K562 (cell line): ENCODE results near the gene PLD1. TPM values are rescaled to one million over a fixed set of nuclear protein-coding genes. Genes with fewer than 3 reads are reported as not detected.

Experiments
- BCL6 ChIP-seq: fragments of 250-450 bp; sonication (Bioruptor Pico); IDR thresholded peaks from 2 replicates; pipeline ENCODE4 v1.4.0; 2020
- CBFA2T2 ChIP-seq: fragments of 450-650 bp; conservative IDR thresholded peaks from 2 replicates; pipeline ENCODE4 v1.6.1; 2017; ENCODE audit warnings: mild to moderate bottlenecking
- CREM ChIP-seq: IDR thresholded peaks from 2 replicates; pipeline ENCODE4 v1.6.1; 2014; ENCODE audit warnings: antibody characterized with exemption, low read depth
- FOXK2 ChIP-seq, 2 experiments: fragments of 450-650 bp; IDR thresholded peaks in 1 of 2; conservative IDR thresholded peaks in 1 of 2; 2 replicates each; pipeline ENCODE4 v1.6.1; 2016; ENCODE audit warnings: low read depth in 2 of 2, mild to moderate bottlenecking in 1 of 2
- JUN ChIP-seq, 2 experiments: sonication (generic) in 1 of 2; formaldehyde crosslinking in 1 of 2; IDR thresholded peaks; 2 replicates each; pipeline versions ENCODE4 v1.6.1 to v1.8.0; 2012 to 2022; ENCODE audit warnings: borderline replicate concordance in 2 of 2, mild to moderate bottlenecking in 2 of 2, improper control_type of control experiment in 1 of 2, low read depth in 1 of 2, low read length in 1 of 2, missing genetic modification reagents in 1 of 2
- PTTG1 ChIP-seq: fragments of 450-650 bp; IDR thresholded peaks from 2 replicates; pipeline ENCODE4 v1.6.1; 2016; ENCODE audit warnings: low read depth, mild to moderate bottlenecking, missing genetic modification characterization, missing compliant biosample characterization
- SMARCA5 ChIP-seq: fragments of 450-650 bp; IDR thresholded peaks from 2 replicates; pipeline ENCODE4 v1.6.1; 2016
- ZNF695 ChIP-seq: fragments of 450-650 bp; formaldehyde crosslinking; IDR thresholded peaks from 2 replicates; pipeline ENCODE4 v1.4.0; 2020; ENCODE audit warnings: mild to moderate bottlenecking, moderate library complexity
- ZNF696 ChIP-seq: fragments of 250-450 bp; sonication (Bioruptor Pico); conservative IDR thresholded peaks from 2 replicates; pipeline ENCODE4 v1.4.0; 2020; ENCODE audit warnings: mild to moderate bottlenecking, moderate library complexity
- polyA plus RNA-seq, 8 experiments: library from polyadenylated mRNA; depleted of rRNA in 4 of 8; stranded (reverse) in 5 of 8; unstranded in 3 of 8; fragments of >200 nt; fragmentation: Nextera tagmentation in 2 of 8; fragmentation: Illumina TruSeq in 1 of 8; extraction: Ambion mirVana in 2 of 8; extraction: Trizol in 1 of 8; gene quantifications; 2 replicates each; pipeline versions ENCODE4 v1.2.1 to v1.2.3, GENCODE V29; 2011 to 2014; ENCODE audit warnings: inconsistent platforms in 1 of 8, missing spikeins in 1 of 8
- total RNA-seq, 7 experiments: library from RNA; depleted of rRNA in 6 of 7; stranded (reverse); fragments of >200 nt in 6 of 7; fragmentation: Illumina TruSeq in 2 of 7; extraction: Trizol in 2 of 7; gene quantifications; 2 replicates each; pipeline versions ENCODE4 v1.2.1 to v1.2.3, GENCODE V29; 2011 to 2021; ENCODE audit warnings: low replicate concordance in 1 of 7
- TF ChIP-seq, protein P1 (sequence below): fragments of 200-600 bp; sonication (generic); IDR thresholded peaks from one replicate; pipeline ENCODE4 v1.6.1; 2012; ENCODE audit warnings: mild to moderate bottlenecking, low read depth, low read length, inconsistent platforms
- TF ChIP-seq, protein P2 (sequence below): fragments of 250-450 bp; sonication (Bioruptor Pico); IDR thresholded peaks from 2 replicates; pipeline ENCODE4 v1.4.0; 2020

Gene PLD1
- total and polyA plus RNA-seq, 9 of the 15 experiments (the other 6 are each of a cell fraction or from before 2014, with no cell fraction given): 8.4 to 26.1 (median 18.6) TPM

DNA sequence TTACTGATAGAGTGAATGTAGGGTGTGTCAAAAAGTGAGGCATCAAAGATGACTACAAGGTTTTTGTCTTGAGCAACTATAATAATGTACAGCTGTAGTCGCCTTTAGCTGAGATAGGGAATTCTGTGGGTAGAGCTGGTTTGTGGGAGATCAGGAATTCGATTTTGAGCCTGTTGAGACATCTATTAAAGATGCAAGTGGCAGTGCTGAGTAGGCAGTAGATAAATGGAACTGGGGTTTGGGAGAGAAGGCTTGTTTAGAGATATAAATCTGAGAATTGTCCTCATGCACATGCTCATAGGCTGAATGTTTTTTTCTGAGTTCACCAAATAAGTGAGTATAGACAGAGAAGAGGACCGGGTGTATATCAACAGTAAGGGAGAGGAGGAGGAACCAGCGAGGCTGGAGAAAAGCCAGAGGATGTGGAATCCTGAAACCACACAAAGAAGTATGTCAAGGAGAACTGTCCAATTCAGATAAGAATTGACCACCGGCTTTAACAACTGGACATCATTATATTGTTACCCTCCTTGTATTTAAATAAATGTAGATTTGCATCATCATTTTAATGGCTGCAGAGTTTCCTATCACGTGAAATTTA is 204.0 kb downstream of the PLD1 start (continued):
- TF ChIP-seq, protein P1, sequence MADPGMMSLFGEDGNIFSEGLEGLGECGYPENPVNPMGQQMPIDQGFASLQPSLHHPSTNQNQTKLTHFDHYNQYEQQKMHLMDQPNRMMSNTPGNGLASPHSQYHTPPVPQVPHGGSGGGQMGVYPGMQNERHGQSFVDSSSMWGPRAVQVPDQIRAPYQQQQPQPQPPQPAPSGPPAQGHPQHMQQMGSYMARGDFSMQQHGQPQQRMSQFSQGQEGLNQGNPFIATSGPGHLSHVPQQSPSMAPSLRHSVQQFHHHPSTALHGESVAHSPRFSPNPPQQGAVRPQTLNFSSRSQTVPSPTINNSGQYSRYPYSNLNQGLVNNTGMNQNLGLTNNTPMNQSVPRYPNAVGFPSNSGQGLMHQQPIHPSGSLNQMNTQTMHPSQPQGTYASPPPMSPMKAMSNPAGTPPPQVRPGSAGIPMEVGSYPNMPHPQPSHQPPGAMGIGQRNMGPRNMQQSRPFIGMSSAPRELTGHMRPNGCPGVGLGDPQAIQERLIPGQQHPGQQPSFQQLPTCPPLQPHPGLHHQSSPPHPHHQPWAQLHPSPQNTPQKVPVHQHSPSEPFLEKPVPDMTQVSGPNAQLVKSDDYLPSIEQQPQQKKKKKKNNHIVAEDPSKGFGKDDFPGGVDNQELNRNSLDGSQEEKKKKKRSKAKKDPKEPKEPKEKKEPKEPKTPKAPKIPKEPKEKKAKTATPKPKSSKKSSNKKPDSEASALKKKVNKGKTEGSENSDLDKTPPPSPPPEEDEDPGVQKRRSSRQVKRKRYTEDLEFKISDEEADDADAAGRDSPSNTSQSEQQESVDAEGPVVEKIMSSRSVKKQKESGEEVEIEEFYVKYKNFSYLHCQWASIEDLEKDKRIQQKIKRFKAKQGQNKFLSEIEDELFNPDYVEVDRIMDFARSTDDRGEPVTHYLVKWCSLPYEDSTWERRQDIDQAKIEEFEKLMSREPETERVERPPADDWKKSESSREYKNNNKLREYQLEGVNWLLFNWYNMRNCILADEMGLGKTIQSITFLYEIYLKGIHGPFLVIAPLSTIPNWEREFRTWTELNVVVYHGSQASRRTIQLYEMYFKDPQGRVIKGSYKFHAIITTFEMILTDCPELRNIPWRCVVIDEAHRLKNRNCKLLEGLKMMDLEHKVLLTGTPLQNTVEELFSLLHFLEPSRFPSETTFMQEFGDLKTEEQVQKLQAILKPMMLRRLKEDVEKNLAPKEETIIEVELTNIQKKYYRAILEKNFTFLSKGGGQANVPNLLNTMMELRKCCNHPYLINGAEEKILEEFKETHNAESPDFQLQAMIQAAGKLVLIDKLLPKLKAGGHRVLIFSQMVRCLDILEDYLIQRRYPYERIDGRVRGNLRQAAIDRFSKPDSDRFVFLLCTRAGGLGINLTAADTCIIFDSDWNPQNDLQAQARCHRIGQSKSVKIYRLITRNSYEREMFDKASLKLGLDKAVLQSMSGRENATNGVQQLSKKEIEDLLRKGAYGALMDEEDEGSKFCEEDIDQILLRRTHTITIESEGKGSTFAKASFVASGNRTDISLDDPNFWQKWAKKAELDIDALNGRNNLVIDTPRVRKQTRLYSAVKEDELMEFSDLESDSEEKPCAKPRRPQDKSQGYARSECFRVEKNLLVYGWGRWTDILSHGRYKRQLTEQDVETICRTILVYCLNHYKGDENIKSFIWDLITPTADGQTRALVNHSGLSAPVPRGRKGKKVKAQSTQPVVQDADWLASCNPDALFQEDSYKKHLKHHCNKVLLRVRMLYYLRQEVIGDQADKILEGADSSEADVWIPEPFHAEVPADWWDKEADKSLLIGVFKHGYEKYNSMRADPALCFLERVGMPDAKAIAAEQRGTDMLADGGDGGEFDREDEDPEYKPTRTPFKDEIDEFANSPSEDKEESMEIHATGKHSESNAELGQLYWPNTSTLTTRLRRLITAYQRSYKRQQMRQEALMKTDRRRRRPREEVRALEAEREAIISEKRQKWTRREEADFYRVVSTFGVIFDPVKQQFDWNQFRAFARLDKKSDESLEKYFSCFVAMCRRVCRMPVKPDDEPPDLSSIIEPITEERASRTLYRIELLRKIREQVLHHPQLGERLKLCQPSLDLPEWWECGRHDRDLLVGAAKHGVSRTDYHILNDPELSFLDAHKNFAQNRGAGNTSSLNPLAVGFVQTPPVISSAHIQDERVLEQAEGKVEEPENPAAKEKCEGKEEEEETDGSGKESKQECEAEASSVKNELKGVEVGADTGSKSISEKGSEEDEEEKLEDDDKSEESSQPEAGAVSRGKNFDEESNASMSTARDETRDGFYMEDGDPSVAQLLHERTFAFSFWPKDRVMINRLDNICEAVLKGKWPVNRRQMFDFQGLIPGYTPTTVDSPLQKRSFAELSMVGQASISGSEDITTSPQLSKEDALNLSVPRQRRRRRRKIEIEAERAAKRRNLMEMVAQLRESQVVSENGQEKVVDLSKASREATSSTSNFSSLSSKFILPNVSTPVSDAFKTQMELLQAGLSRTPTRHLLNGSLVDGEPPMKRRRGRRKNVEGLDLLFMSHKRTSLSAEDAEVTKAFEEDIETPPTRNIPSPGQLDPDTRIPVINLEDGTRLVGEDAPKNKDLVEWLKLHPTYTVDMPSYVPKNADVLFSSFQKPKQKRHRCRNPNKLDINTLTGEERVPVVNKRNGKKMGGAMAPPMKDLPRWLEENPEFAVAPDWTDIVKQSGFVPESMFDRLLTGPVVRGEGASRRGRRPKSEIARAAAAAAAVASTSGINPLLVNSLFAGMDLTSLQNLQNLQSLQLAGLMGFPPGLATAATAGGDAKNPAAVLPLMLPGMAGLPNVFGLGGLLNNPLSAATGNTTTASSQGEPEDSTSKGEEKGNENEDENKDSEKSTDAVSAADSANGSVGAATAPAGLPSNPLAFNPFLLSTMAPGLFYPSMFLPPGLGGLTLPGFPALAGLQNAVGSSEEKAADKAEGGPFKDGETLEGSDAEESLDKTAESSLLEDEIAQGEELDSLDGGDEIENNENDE: no peak
- TF ChIP-seq JUN (IDR thresholded peaks at IDR 0.05; ENCODE audit: borderline replicate concordance, low read depth, low read length) (no peak), JUN (CRISPR knock-in tag; IDR thresholded peaks at IDR 0.05; ENCODE audit: borderline replicate concordance) (no peak), CBFA2T2 (0 out of 2 replicates have a peak, but pooled peaks have one; percentile 3), SMARCA5 (no peak), ZNF696 (CRISPR knock-in tag) (no peak), CREM (no peak), PTTG1 (tag) (no peak), BCL6 (no peak), ZNF695 (CRISPR knock-in tag) (no peak), FOXK2 (conservative IDR thresholded peaks at IDR 0.05 in 1 of 2, IDR thresholded peaks at IDR 0.05 in 1 of 2; ENCODE audit: low read depth in 2 of 2) (no peak)
- TF ChIP-seq, protein P2, sequence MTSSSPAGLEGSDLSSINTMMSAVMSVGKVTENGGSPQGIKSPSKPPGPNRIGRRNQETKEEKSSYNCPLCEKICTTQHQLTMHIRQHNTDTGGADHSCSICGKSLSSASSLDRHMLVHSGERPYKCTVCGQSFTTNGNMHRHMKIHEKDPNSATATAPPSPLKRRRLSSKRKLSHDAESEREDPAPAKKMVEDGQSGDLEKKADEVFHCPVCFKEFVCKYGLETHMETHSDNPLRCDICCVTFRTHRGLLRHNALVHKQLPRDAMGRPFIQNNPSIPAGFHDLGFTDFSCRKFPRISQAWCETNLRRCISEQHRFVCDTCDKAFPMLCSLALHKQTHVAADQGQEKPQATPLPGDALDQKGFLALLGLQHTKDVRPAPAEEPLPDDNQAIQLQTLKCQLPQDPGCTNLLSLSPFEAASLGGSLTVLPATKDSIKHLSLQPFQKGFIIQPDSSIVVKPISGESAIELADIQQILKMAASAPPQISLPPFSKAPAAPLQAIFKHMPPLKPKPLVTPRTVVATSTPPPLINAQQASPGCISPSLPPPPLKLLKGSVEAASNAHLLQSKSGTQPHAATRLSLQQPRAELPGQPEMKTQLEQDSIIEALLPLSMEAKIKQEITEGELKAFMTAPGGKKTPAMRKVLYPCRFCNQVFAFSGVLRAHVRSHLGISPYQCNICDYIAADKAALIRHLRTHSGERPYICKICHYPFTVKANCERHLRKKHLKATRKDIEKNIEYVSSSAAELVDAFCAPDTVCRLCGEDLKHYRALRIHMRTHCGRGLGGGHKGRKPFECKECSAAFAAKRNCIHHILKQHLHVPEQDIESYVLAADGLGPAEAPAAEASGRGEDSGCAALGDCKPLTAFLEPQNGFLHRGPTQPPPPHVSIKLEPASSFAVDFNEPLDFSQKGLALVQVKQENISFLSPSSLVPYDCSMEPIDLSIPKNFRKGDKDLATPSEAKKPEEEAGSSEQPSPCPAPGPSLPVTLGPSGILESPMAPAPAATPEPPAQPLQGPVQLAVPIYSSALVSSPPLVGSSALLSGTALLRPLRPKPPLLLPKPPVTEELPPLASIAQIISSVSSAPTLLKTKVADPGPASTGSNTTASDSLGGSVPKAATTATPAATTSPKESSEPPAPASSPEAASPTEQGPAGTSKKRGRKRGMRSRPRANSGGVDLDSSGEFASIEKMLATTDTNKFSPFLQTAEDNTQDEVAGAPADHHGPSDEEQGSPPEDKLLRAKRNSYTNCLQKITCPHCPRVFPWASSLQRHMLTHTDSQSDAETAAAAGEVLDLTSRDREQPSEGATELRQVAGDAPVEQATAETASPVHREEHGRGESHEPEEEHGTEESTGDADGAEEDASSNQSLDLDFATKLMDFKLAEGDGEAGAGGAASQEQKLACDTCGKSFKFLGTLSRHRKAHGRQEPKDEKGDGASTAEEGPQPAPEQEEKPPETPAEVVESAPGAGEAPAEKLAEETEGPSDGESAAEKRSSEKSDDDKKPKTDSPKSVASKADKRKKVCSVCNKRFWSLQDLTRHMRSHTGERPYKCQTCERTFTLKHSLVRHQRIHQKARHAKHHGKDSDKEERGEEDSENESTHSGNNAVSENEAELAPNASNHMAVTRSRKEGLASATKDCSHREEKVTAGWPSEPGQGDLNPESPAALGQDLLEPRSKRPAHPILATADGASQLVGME (CRISPR knock-in tag): no peak
